Measurements from ENCODE around the gene JMJD8.

- no peak for TF ChIP-seq GATA2 (IDR thresholded peaks at IDR 0.05; ENCODE audit: low read depth, low read length)
- no peak for TF ChIP-seq GATA3 (IDR thresholded peaks at IDR 0.05; ENCODE audit: low read depth, low read length)
These were observed 49.5 kb upstream of the JMJD8 start for GRCh38 chr16:733382-734207.

Measured in SH-SY5Y (cell line).